CD4-positive, alpha-beta T cell treated with Interleukin-17A for 4 hours (primary cell): ENCODE data around the gene RNF217.
"Not testable (repeated sequence)": the region's sequence is repeated elsewhere in the genome, so short reads cannot be mapped to it uniquely, and the experiment has no call there.

Source experiments
- DNase-seq: peaks from one replicate; pipeline ENCODE4 v3.0.0-alpha.2; 2020; ENCODE audit warnings: mixed read lengths

The RNF217 gene

GRCh38 chr6:125066964-125067363 is 104.7 kb downstream of the RNF217 start:
- peak; percentile 34 for DNase-seq

DNA sequence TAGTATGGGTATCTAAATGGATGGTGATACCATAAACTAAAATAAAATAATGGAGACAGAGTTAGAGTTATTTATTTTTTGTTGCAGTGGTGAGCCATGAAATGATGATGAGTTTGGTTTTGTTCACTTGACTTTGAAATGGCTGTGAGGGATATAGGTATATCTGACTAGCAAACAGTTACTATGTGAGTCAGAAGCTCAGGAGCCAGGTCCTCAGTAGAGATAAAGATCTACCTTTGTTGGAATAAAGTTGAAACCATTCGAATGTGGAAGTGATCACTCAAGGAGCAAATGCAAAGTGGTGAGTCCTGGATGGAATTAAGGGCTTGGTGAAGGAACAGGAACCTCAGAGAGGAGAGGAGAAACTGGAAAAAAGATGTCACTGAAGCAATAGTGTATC is 105.3 kb downstream of the RNF217 start:
- no peak for DNase-seq

DNA sequence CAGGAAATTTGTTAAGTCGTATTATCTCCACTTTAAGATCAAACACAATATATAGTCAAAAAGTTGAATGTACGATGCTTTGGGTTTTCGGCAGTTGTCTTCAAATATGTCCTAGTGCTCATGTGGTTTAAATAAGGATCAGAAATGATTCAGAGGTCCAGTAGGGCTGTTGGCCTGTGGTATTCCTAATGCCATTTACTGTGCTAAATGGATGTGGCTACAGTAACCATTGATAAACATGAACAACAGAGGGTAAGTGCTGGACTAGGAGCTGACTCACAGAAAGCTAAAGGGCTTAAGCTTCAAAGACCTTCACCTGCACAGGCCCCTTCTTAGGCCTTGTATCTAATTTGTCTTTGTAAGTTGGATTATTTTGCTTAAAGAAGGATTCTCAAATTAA is 110.8 kb downstream of the RNF217 start:
- DNase-seq, result no peak

DNA sequence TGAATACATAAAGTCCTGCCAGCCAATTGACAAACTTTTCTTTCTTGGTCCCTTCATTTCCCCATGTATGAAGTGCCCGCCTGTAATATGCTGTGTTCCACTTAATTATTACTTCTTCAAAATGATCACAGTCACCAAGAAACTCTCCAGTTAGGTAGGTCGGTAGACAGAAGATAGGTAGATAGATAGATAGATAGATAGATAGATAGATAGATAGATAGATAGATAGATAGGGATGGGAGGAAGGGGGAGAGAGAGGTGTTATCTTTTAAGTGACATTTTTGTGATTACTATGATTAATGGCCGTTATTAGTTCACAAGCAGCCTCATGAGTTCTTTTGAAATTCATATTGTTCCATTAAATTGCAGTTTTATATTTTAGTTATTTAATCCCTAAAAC is 111.9 kb downstream of the RNF217 start:
- DNase-seq, result no peak

DNA sequence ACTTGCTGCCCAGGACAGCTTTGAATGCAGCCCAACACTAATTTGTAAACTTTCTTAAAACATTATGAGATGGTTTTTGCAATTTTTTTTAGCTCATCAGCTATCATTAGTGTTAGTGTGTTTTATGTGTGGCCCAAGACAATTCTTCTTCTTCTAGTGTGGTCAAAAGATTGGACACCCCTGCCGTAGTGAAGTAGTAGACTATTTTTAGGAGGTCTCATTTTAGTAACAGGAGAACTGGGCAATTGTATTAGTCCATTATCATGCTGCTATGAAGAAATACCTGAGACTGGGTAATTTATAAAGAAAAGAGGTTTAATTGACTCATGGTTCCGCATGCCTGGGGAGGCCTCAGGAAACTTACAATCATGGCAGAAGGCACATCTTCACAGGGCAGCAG is 112.8 kb downstream of the RNF217 start:
- not testable (repeated sequence) for DNase-seq

- DNase-seq, result no peak
Measured at GRCh38 chr6:125075741-125076481, 113.7 kb downstream of the RNF217 start.

DNA sequence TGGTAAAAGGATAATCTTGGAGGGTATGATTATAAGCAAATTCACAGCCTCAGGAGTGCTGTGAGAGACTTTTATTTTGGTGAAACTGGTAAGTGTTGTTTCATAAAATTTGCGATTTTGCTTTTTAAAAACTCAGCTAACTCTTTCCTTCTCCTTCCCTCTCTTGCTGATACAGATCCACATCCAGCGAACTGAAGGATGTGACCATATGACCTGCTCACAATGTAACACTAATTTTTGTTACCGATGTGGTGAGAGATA is 114.2 kb downstream of the RNF217 start:
- no peak for DNase-seq

DNA sequence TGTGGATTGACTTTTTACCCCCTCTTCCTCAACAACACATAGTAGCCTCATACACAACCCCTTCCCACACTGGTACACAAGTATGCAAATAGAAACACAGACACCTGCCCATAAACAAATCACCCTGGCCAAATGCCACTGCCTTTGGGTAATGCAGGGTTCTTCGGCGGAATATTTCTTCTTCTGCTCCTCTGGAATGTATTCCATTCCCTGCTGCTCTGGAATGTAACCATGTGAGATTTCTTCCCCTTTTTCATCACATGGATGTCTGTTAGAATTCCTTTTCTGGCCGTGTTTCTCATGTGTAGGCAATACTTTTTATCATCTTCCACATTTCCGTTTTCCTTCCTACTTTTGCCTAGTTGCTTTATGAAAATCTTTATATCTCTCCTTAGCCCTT is 115.2 kb downstream of the RNF217 start:
- DNase-seq, result no peak

DNA sequence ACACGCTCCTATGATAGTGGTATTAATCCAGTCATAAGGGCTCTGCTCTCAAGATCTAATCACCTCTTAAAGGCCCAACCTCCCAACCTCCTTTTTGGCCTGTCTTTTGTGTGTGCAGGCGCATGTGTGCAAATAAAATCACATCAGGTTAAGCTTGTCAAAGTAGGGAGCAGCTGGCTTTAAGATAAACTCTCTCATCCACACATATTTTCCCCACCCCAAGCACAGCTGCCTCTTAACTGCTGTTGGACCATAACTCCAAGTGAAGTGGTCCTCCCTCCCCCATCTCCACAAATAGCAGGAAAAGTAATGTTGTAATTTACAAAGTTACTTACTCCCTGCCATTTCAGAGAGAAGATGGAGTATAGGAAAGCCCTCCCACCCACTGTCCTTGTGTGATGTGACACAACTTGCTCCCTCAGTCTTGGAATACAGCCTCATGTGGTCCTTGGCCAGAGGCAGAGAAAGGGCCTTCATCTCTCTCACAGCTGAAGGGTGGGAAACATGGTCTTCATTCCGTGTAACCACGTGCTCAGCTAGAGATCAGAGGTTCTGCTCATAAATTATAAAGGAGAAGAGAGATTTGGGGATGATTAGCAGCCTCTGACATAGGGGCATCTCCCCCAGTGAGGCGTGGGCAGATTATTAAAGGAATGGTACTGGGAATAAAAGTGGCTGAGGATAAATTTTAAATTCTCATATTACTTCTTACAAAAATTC is 116.5 kb downstream of the RNF217 start:
- no peak for DNase-seq

DNA sequence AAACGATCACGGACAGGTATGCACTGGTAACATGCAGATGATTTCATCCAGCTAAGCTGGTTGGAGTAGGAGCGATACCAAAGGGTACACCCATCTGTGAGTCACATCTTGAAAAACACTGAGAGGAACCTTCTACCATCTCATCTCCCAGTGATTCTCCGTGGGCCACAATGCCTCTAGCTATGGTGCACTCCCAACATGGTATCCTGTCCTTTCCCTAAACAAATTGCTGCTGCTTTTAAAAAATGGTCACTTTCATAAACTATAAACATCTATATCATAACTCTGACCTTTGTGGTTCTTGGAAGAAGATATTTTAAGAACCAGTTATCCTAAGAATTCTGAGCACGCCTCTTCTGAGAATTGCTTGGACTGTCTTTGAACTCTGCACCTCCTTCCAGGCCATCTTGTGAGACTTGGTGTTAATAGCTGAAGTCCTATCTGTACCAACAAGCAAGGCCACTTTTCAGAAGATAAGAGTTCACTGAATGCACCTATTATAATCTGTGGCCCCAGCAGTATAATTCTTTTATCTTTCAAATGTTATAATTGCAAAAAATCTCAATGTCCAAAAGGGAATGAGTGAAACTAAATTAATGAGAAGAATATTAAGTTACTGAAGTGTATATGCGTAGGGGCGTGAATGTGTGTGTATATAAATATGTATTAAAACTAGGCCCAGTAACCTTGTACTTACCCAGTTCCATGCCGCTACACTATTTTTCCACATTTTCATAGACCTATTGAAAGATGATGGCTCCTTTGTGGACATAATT is 120.9 kb downstream of the RNF217 start:
- DNase-seq, result no peak

- DNase-seq, result no peak
Measured at GRCh38 chr6:125083684-125083990, 121.4 kb downstream of the RNF217 start.

GRCh38 chr6:125086716-125087115 is 124.5 kb downstream of the RNF217 start:
- DNase-seq, result no peak

- no peak for DNase-seq
Measured at GRCh38 chr6:125088963-125089362, 126.7 kb downstream of the RNF217 start.

GRCh38 chr6:125094563-125094962 is 132.3 kb downstream of the RNF217 start:
- DNase-seq, result no peak

DNA sequence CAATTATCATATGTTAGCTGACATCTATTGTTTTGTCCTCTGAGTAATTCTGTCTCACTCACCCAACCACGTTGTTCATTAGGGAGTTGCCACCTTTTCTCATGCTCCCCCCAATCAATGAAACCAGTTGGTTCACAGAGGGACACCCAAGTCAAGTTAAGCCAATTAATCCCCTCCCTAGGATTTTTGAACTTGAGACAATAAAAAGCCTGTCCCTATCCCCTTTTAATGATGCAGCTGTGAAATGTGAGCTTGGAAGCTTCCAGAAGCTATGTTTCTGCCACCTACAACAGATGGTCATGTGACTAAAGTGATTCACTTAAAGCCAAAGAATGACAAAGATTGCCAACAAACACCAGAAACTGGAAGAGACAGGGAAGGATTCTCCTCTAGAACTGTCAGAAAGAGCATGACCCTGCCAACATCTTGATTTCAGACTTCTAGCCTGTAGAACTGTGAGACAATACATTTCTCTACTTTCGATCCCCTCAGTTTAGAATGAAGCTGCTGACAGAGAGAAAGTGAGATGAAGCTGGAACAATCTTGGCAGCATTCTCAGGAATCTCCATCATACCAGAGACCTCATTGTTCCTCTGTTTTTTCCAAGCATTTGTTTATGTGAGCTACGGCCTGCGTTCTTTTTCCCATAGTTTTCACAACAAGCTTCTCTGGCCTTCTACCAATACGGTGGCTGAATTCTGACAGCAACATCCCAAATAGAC is 133.5 kb downstream of the RNF217 start:
- DNase-seq, result no peak

- DNase-seq, result no peak
Measured at GRCh38 chr6:125097186-125097585, 134.9 kb downstream of the RNF217 start.

DNA sequence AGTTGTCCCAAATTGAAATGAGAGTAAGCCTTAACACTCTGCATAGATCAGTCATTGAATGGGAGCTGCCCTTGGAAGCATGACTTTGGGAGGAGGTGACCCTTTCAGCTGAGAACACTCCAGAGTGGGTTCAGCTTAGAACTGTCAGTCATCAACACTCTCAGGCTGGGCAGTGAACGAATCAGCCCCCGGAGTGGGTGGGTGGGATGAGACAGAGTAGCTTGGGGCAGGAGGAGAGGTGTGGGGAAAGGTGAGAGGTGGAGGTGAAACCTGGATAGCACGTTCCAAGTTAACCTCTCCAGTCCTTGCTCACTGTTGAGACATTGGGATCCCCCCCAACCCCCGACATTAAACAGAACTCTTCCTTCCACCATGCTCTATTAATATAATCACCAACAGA is 136.0 kb downstream of the RNF217 start:
- DNase-seq, result no peak

GRCh38 chr6:125099211-125100073 is 137.2 kb downstream of the RNF217 start:
- peak; percentile 36 for DNase-seq

DNA sequence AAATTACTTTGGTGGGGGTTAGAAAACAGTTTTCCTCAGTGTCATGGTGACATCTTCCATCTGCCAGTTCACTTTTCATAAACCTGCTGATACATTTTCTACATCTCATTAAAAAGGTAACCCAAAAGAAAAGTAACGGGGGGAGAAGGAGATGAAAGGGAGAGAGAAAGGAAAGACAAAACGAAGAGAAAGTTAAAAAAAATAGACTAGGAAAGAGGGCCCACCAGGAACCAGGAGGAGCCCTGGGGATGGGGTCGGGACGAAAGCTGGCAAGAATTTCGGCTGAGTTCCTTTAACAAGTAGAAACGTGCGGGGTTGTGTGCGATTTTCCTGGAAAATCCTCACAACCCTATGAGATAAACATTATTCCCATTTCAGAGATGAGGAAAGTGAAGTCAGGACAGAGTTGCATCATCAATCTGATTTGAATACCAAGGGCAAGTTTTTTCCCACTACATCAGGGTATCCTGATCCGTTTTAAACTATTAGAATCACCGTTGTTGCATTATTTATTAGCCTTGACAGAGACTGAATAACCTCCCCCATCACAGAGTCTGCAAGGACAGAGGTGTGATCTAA is 137.9 kb downstream of the RNF217 start:
- no peak for DNase-seq

DNA sequence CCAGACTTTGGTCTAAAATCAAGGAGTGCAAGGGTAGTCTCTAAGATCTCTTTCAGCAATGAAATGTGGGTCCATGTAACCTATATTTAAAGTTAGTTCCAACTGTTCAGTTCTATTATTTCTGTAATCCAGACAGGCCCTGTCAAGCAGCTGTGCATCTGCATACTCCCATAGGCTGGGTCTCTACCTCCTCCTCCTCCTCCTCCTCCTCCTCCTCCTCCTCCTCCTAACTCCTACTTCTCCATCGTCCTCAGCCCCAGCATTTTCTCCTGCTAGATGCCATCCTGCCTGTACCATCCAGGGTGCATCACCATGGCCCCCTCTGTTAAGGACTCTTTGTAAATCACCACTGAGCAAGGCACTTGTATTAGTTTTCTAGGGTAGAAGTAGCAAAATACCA is 138.9 kb downstream of the RNF217 start:
- no peak for DNase-seq

- no peak for DNase-seq
Measured at GRCh38 chr6:125101631-125102030, 139.4 kb downstream of the RNF217 start.

- DNase-seq, result no peak
Measured at GRCh38 chr6:125102411-125102810, 140.2 kb downstream of the RNF217 start.
